ENCODE data around the gene SGK1. TPM values are rescaled to one million over a fixed set of nuclear protein-coding genes. Genes with fewer than 3 reads are reported as not detected.

The SGK1 gene
- total RNA-seq, 1 experiment from 2014 or later = 95.2 TPM

GRCh38 chr6:134318974-134319281 is 1.0 kb upstream of the SGK1 start:
- H3K36me3 ChIP-seq (ENCODE audit: low read depth, low read length) = no peaks in the 10 kb centered on the region
- H3K9me2 ChIP-seq (replicated peaks; ENCODE audit: low read length) = no peaks in the 10 kb centered on the region
- no peak for TF ChIP-seq EZH2phosphoT487 (IDR thresholded peaks at IDR 0.05; ENCODE audit: borderline replicate concordance, low read length)
- TF ChIP-seq CTCF (conservative IDR thresholded peaks at IDR 0.05; ENCODE audit: low read depth, low read length) = no peak
- no peak for TF ChIP-seq EZH2 (IDR thresholded peaks at IDR 0.05; ENCODE audit: low read length, unreplicated experiment)
- intact Hi-C loops (cut with micrococcal nuclease) = no loop called here
- no peak overlapping the region for H2AFZ ChIP-seq (ENCODE audit: low read length)
- POLR2A ChIA-PET (ENCODE audit: unreplicated experiment) = no interaction called here
- H3K79me2 ChIP-seq (ENCODE audit: low read length) = no peaks in the 10 kb centered on the region
- H3K9ac ChIP-seq (ENCODE audit: low read length) = no peak overlapping the region
- H3F3A ChIP-seq (ENCODE audit: low read length, unreplicated experiment) = no peaks in the 10 kb centered on the region
- H3K4me2 ChIP-seq (ENCODE audit: low read length) = no peak overlapping the region
- CTCF ChIA-PET = no interaction called here
- no peak overlapping the region for H3K4me3 ChIP-seq (ENCODE audit: low read length)
- 0 out of 2 replicates have a peak, but pooled peaks cover 6% of the 10 kb centered on the region for H3K4me1 ChIP-seq (ENCODE audit: insufficient read depth, low read length)
- no peaks in the 10 kb centered on the region for H4K20me1 ChIP-seq (ENCODE audit: low read length)
- ATAC-seq = no peak
- no TSS peak for BruUV-seq (replicated peaks)
- no peaks in the 10 kb centered on the region for H3K9me3 ChIP-seq (ENCODE audit: low read length)
- H3K27me3 ChIP-seq (ENCODE audit: low read length) = no peaks in the 10 kb centered on the region
- no peak for DNase-seq
- no peak overlapping the region for H3K27ac ChIP-seq (ENCODE audit: low read length)

GRCh38 chr6:134318236-134318973 is 493 bp upstream of the SGK1 start:
- intact Hi-C loops (cut with micrococcal nuclease) = no loop called here
- ChIA-PET CTCF (interaction anchor here (0.7 kb wide), 2 partner anchors 47 to 303 kb away, joined by 4 to 5 read pairs; no protein-coding TSS in a partner anchor), POLR2A (ENCODE audit: unreplicated experiment) (interaction anchor here (0.6 kb wide), 1 partner anchor 150 kb away, joined by 6 read pairs; no protein-coding TSS in a partner anchor)
- no TSS peak for BruUV-seq (replicated peaks)
- Histone ChIP-seq H3K79me2 (ENCODE audit: low read length) (no peaks in the 10 kb centered on the region), H4K20me1 (ENCODE audit: low read length) (no peaks in the 10 kb centered on the region), H3K27ac (ENCODE audit: low read length) (no peak overlapping the region), H3K4me3 (ENCODE audit: low read length) (peak overlapping the region; percentile 75), H3K27me3 (ENCODE audit: low read length) (no peaks in the 10 kb centered on the region), H3K9me2 (replicated peaks; ENCODE audit: low read length) (no peaks in the 10 kb centered on the region), H3K9me3 (ENCODE audit: low read length) (no peaks in the 10 kb centered on the region), H3K4me2 (ENCODE audit: low read length) (peak overlapping the region; percentile 96), H2AFZ (ENCODE audit: low read length) (peak overlapping the region; percentile 89), H3K36me3 (ENCODE audit: low read depth, low read length) (no peaks in the 10 kb centered on the region), H3K4me1 (ENCODE audit: insufficient read depth, low read length) (0 out of 2 replicates have a peak, but pooled peaks cover 6% of the 10 kb centered on the region), H3F3A (ENCODE audit: low read length, unreplicated experiment) (no peaks in the 10 kb centered on the region), H3K9ac (ENCODE audit: low read length) (no peak overlapping the region)
- no peak for DNase-seq
- no peak for ATAC-seq
- no peak for TF ChIP-seq EZH2phosphoT487 (IDR thresholded peaks at IDR 0.05; ENCODE audit: borderline replicate concordance, low read length)
- no peak for TF ChIP-seq CTCF (conservative IDR thresholded peaks at IDR 0.05; ENCODE audit: low read depth, low read length)
- TF ChIP-seq EZH2 (IDR thresholded peaks at IDR 0.05; ENCODE audit: low read length, unreplicated experiment) = no peak
